ENCODE results near the gene DUSP7.

DUSP7 gene

GRCh38 chr3:52046186-52046901 lies 10.0 kb downstream of the DUSP7 start:
- ChIA-PET POLR2A (interaction anchor here (1.0 to 1.6 kb wide), 4 partner anchors 11 to 109 kb away, joined by 3 to 11 read pairs (median 3); partner anchors contain the start of gene DUSP7), CTCF (interaction anchor here (0.5 to 1.3 kb wide), 3 partner anchors 9 to 48 kb away, joined by 3 read pairs; no protein-coding TSS in a partner anchor)
- H3K9me3 ChIP-seq (ENCODE audit: control insufficient read depth, insufficient read depth, low read depth, low read length) = no peaks in the 10 kb centered on the region
- H3K4me3 ChIP-seq (ENCODE audit: low read depth, low read length) = no peak overlapping the region
- peaks cover 0 to 37% of the 10 kb centered on the region in 2 experiments; a peak in 1 of 3 replicates for H3K36me3 ChIP-seq (ENCODE audit: control insufficient read depth in 2 of 2, insufficient read depth in 1 of 2, low read length in 2 of 2)
- no peaks in the 10 kb centered on the region for H3K4me1 ChIP-seq (ENCODE audit: control insufficient read depth, insufficient read depth, low read length)
- no peak overlapping the region; the same call in 1 of the 2 replicates for H3K27ac ChIP-seq (ENCODE audit: extremely low read depth, low read depth, low read length)
- 0 out of 2 replicates have a peak, but pooled peaks have one; percentile 8 for TF ChIP-seq SCRT2 (tag by site-specific recombination; IDR thresholded peaks at IDR 0.05)
- peak; percentile 28 for TF ChIP-seq ZNF335 (tag by site-specific recombination; conservative IDR thresholded peaks at IDR 0.05)
- no peak for TF ChIP-seq ZSCAN5A (tag by site-specific recombination; IDR thresholded peaks at IDR 0.05)
- TF ChIP-seq ZSCAN30 (tag by site-specific recombination; IDR thresholded peaks at IDR 0.05) = 0 out of 2 replicates have a peak, but pooled peaks have one; percentile 31
- no peak for TF ChIP-seq ZNF24 (tag by site-specific recombination; IDR thresholded peaks at IDR 0.05)
- TF ChIP-seq ZNF16 (tag by site-specific recombination; IDR thresholded peaks at IDR 0.05; ENCODE audit: low read depth) = no peak
- TF ChIP-seq OVOL3 (tag by site-specific recombination; IDR thresholded peaks at IDR 0.05) = no peak
- TF ChIP-seq ZIC2 (tag by site-specific recombination; IDR thresholded peaks at IDR 0.05) = 0 out of 2 replicates have a peak, but pooled peaks have one; percentile 46
- no peak for TF ChIP-seq ZNF48 (tag by site-specific recombination; IDR thresholded peaks at IDR 0.05)
- 0 out of 2 replicates have a peak, but pooled peaks have one; percentile 55 for TF ChIP-seq PATZ1 (tag by site-specific recombination; IDR thresholded peaks at IDR 0.05)
- no peak for TF ChIP-seq ZNF274 (IDR thresholded peaks at IDR 0.05; ENCODE audit: low read length)
- TF ChIP-seq ZNF274 (tag by site-specific recombination; IDR thresholded peaks at IDR 0.05; ENCODE audit: borderline replicate concordance) = no peak
- TF ChIP-seq, protein P1, sequence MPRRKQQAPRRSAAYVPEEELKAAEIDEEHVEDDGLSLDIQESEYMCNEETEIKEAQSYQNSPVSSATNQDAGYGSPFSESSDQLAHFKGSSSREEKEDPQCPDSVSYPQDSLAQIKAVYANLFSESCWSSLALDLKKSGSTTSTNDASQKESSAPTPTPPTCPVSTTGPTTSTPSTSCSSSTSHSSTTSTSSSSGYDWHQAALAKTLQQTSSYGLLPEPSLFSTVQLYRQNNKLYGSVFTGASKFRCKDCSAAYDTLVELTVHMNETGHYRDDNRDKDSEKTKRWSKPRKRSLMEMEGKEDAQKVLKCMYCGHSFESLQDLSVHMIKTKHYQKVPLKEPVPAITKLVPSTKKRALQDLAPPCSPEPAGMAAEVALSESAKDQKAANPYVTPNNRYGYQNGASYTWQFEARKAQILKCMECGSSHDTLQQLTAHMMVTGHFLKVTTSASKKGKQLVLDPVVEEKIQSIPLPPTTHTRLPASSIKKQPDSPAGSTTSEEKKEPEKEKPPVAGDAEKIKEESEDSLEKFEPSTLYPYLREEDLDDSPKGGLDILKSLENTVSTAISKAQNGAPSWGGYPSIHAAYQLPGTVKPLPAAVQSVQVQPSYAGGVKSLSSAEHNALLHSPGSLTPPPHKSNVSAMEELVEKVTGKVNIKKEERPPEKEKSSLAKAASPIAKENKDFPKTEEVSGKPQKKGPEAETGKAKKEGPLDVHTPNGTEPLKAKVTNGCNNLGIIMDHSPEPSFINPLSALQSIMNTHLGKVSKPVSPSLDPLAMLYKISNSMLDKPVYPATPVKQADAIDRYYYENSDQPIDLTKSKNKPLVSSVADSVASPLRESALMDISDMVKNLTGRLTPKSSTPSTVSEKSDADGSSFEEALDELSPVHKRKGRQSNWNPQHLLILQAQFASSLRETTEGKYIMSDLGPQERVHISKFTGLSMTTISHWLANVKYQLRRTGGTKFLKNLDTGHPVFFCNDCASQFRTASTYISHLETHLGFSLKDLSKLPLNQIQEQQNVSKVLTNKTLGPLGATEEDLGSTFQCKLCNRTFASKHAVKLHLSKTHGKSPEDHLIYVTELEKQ (tag by site-specific recombination; IDR thresholded peaks at IDR 0.05; ENCODE audit: borderline replicate concordance) = no peak
- TF ChIP-seq ZNF639 (tag by site-specific recombination; IDR thresholded peaks at IDR 0.05) = no peak
- TF ChIP-seq ZNF175 (tag by site-specific recombination; IDR thresholded peaks at IDR 0.05) = no peak
- TF ChIP-seq ZNF19 (tag by site-specific recombination; IDR thresholded peaks at IDR 0.05; ENCODE audit: low read depth) = no peak
- TF ChIP-seq GFI1B (tag by site-specific recombination; IDR thresholded peaks at IDR 0.05) = no peak
- TF ChIP-seq ZNF692 (tag by site-specific recombination; IDR thresholded peaks at IDR 0.05) = 0 out of 2 replicates have a peak, but pooled peaks have one; percentile 22
- no peak for TF ChIP-seq ZNF768 (tag by site-specific recombination; IDR thresholded peaks at IDR 0.05)
- no peak for TF ChIP-seq ZBTB8A (tag by site-specific recombination; IDR thresholded peaks at IDR 0.05)
- no peak for TF ChIP-seq ZNF148 (tag by site-specific recombination; IDR thresholded peaks at IDR 0.05; ENCODE audit: borderline replicate concordance)
- no peak for TF ChIP-seq ZNF555 (tag by site-specific recombination; conservative IDR thresholded peaks at IDR 0.05)
- no peak for TF ChIP-seq ZBTB20 (tag by site-specific recombination; IDR thresholded peaks at IDR 0.05)

Data from HEK293 (cell line).